ENCODE results near the gene NR4A1.

NR4A1 gene

DNA sequence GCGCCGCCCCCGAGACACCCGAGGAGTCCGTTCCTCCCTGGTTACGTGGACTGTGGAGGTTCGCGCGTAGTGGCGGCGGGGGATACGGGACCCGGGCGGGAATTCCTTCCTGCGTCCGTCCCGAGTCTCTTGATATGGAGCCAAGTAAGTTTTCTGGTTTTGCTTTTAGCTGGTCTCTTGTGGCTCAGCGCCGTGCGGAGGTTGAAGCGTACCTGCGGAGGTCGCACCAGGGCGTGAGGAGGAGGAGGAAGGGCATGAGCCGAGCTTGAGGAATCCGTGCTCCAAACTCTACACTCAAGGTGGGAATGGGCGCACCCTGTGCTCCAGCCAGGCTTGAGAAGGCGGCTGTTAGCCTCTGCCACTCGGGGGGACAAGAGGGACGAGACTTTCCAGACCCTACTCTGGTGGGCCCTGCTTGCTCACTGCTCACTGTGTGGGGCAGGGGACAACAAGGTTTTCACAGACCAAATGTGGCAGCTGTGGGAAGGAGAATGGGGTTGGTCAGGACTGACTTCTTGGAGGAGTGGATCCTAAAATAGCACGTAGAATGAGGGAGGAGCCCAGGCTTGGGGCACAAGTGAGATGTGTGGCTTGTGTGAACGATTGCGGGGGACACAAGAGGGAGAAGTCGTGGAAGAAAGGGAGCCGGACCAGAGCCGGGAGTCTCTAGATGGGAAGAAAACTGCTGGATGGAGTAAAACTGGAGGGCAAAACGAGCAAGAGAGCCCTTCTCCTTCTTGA lies 19.1 kb downstream of the NR4A1 start:
- TF ChIP-seq, protein P1, sequence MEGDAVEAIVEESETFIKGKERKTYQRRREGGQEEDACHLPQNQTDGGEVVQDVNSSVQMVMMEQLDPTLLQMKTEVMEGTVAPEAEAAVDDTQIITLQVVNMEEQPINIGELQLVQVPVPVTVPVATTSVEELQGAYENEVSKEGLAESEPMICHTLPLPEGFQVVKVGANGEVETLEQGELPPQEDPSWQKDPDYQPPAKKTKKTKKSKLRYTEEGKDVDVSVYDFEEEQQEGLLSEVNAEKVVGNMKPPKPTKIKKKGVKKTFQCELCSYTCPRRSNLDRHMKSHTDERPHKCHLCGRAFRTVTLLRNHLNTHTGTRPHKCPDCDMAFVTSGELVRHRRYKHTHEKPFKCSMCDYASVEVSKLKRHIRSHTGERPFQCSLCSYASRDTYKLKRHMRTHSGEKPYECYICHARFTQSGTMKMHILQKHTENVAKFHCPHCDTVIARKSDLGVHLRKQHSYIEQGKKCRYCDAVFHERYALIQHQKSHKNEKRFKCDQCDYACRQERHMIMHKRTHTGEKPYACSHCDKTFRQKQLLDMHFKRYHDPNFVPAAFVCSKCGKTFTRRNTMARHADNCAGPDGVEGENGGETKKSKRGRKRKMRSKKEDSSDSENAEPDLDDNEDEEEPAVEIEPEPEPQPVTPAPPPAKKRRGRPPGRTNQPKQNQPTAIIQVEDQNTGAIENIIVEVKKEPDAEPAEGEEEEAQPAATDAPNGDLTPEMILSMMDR (IDR thresholded peaks at IDR 0.05): no peak
- Histone ChIP-seq H3K27ac (peak overlapping the region; percentile 75), H3K36me3 (peaks cover 33% of the 10 kb centered on the region), H3K9me3 (no peaks in the 10 kb centered on the region), H3K4me1 (ENCODE audit: control insufficient read depth in 1 of 2, insufficient read depth in 1 of 2, low read depth in 1 of 2, low read length in 1 of 2) (peaks cover 15 to 18% of the 10 kb centered on the region in 2 experiments), H3K4me3 (ENCODE audit: low read depth in 1 of 2, low read length in 1 of 2) (peak overlapping the region; percentile 96 to 97), H3K27me3 (peaks cover 26% of the 10 kb centered on the region)

DNA sequence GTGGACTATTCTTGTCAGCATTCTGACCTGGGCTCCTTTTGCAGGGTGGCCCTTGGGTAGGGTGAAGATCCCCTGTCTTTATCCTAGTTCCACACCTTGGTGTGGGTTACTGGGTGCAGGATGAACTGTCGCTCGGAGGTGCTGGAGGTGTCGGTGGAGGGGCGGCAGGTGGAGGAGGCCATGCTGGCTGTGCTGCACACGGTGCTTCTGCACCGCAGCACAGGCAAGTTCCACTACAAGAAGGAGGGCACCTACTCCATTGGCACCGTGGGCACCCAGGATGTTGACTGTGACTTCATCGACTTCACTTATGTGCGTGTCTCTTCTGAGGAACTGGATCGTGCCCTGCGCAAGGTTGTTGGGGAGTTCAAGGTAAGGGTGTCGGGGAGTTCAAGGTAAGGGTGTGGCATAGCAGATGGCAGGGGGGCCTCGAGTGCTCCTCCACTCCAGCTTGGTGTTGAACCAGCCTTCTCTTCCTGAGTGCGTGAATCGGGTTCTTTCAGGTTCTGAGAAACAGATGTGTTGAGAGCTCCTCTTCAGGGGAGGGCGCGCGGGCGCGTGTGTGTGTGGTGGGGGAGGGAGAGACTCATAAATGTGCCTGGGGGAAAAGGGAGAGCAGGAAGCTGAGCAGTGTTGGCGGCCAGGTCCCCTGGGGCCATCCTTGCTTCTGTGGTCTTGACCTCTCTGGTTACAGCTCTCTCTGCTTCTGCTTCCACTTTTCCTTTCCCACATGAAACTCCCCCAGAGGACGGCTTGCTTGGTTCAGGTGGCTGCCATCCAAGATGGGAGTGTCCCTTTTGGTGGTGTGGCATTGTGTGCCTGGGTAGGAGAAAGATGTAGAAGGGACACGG lies 22.5 kb downstream of the NR4A1 start:
- H3K27me3 ChIP-seq: no peaks in the 10 kb centered on the region
- TF ChIP-seq, protein P1 (IDR thresholded peaks at IDR 0.05): no peak
- peaks cover 66% of the 10 kb centered on the region for H3K36me3 ChIP-seq
- H3K9me3 ChIP-seq: no peaks in the 10 kb centered on the region
- H3K4me3 ChIP-seq (ENCODE audit: low read depth in 1 of 2, low read length in 1 of 2): no peak overlapping the region
- peaks cover 15 to 18% of the 10 kb centered on the region in 2 experiments for H3K4me1 ChIP-seq (ENCODE audit: control insufficient read depth in 1 of 2, insufficient read depth in 1 of 2, low read depth in 1 of 2, low read length in 1 of 2)
- no peak overlapping the region for H3K27ac ChIP-seq

DNA sequence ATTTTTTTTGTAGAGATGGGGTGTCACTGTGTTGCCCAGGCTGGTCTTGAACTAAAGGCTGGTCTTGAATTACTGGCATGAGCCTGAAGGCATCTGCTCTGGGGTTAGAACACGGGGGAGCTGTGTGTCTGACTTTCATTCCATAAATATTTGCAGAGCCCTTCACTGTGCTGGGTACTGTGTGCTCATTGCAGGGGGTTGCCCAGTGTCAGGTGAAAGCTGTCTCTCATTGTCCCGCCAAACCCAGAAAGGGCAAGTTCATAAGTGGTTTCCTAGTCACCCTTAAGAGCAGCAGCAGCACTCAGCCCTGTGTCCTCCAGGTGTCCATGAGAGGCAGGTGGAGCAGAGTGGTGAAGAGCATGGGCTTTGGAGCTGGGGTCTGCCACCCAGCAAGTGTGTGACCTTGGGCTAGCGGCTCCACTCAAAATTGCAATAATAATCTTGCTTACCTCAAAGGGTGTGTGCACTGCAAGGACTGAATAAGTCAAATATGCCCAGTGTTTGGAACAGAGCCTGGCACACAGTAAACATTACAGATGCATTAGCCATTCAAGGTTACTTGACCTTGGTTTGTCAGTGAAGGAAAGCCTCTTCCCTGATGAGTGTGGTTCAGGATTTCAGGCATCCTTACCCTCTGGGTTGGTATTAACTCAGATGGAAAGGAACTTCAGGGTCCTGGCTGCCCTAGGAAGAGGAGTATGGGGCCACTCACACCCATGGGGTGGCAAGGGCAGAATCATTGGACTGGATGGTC lies 23.9 kb downstream of the NR4A1 start:
- TF ChIP-seq, protein P1 (IDR thresholded peaks at IDR 0.05): no peak
- H3K9me3 ChIP-seq: no peaks in the 10 kb centered on the region
- H3K27ac ChIP-seq: no peak overlapping the region

DNA sequence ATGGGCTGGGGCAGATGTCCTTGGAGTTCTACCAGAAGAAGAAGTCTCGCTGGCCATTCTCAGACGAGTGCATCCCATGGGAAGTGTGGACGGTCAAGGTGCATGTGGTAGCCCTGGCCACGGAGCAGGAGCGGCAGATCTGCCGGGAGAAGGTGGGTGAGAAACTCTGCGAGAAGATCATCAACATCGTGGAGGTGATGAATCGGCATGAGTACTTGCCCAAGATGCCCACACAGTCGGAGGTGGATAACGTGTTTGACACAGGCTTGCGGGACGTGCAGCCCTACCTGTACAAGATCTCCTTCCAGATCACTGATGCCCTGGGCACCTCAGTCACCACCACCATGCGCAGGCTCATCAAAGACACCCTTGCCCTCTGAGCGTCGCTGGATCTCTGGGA lies 25.6 kb downstream of the NR4A1 start:
- H3K36me3 ChIP-seq: peaks cover 81% of the 10 kb centered on the region
- TF ChIP-seq, protein P1 (IDR thresholded peaks at IDR 0.05): no peak
- no peaks in the 10 kb centered on the region for H3K9me3 ChIP-seq
- no peak overlapping the region for H3K4me3 ChIP-seq (ENCODE audit: low read depth in 1 of 2, low read length in 1 of 2)
- no peaks in the 10 kb centered on the region for H3K27me3 ChIP-seq
- no peak overlapping the region for H3K27ac ChIP-seq
- no peaks in the 10 kb centered on the region for H3K4me1 ChIP-seq (ENCODE audit: control insufficient read depth in 1 of 2, insufficient read depth in 1 of 2, low read depth in 1 of 2, low read length in 1 of 2)

More for the DNA sequence above, 23.9 kb downstream of the NR4A1 start:
- Histone ChIP-seq H3K4me3 (ENCODE audit: low read depth in 1 of 2, low read length in 1 of 2) (no peak overlapping the region), H3K27me3 (no peaks in the 10 kb centered on the region), H3K36me3 (peaks cover 80% of the 10 kb centered on the region), H3K4me1 (ENCODE audit: control insufficient read depth in 1 of 2, insufficient read depth in 1 of 2, low read depth in 1 of 2, low read length in 1 of 2) (peaks cover 8 to 12% of the 10 kb centered on the region in 2 experiments)

DNA sequence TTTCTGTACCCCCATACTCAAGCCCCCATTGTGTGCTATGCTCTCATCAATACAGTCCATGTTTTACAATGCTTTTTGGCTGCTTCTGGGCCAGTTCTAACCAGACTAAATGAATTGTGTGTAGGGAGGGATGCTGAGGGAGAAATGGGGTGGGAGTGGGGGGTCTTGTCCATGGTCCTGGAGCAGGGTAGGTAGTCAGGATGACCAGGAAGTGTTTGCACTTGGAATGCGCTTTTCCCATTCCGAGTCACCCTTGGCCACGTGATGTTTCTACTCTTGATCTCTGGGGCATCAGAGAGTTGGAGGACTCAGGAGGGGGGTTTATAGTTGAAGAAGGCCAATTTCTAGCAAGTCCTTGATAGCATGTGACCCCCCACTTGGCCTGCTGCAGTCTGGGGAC lies 27.0 kb downstream of the NR4A1 start:
- TF ChIP-seq, protein P1 (IDR thresholded peaks at IDR 0.05): no peak
- H3K36me3 ChIP-seq: peaks cover 69% of the 10 kb centered on the region
- no peaks in the 10 kb centered on the region for H3K9me3 ChIP-seq
- H3K4me1 ChIP-seq (ENCODE audit: control insufficient read depth in 1 of 2, insufficient read depth in 1 of 2, low read depth in 1 of 2, low read length in 1 of 2): no peaks in the 10 kb centered on the region
- H3K27ac ChIP-seq: no peak overlapping the region
- no peak overlapping the region for H3K4me3 ChIP-seq (ENCODE audit: low read depth in 1 of 2, low read length in 1 of 2)
- no peaks in the 10 kb centered on the region for H3K27me3 ChIP-seq

All from neutrophil (primary cell).